RPMI8226 (cell line): ENCODE data around the gene CARD11.

ENCODE experiments used
- DNase-seq: peaks from one replicate; pipeline ENCODE4 v3.0.0-alpha.2; 2015

CARD11 gene

GRCh38 chr7:2864204-2864985 lies 179.3 kb downstream of the CARD11 start:
- DNase-seq, result no peak

- peak; percentile 86 for DNase-seq
Observed at GRCh38 chr7:2863461-2864066, 180.1 kb downstream of the CARD11 start.

- DNase-seq, result no peak
Observed at GRCh38 chr7:2862831-2863361, 180.8 kb downstream of the CARD11 start.

GRCh38 chr7:2861509-2861908 lies 182.2 kb downstream of the CARD11 start:
- no peak for DNase-seq

- DNase-seq, result no peak
Observed at GRCh38 chr7:2860627-2861133, 183.0 kb downstream of the CARD11 start.

- no peak for DNase-seq
Observed at GRCh38 chr7:2859952-2860351, 183.7 kb downstream of the CARD11 start.

- no peak for DNase-seq
Observed at GRCh38 chr7:2858621-2859020, 185.0 kb downstream of the CARD11 start.

GRCh38 chr7:2856388-2857169 lies 187.1 kb downstream of the CARD11 start:
- no peak for DNase-seq
